RWPE2 (cell line): ENCODE data around the gene TLCD1.

Source experiments
- ATAC-seq: fragments of 200-7000 bp; cut with Tn5 transposase; 3 replicates; pipeline ENCODE4 v1.9.1; 2021; ENCODE audit warnings: low read depth
- DNase-seq: peaks from one replicate; pipeline ENCODE4 v3.0.0-alpha.2; 2020; ENCODE audit warnings: low spot score
- H3K27ac ChIP-seq: fragments of 450-650 bp; 2 replicates; pipeline ENCODE4 v1.5.1; 2017; ENCODE audit warnings: mild to moderate bottlenecking; ENCODE audit not compliant: poor library complexity, severe bottlenecking
- H3K27me3 ChIP-seq: fragments of 250-450 bp; sonication (Bioruptor Pico); 2 replicates; pipeline ENCODE4 v1.5.1; 2021; ENCODE audit warnings: mild to moderate bottlenecking, moderate library complexity; ENCODE audit not compliant: insufficient read depth, poor library complexity, severe bottlenecking
- H3K36me3 ChIP-seq: fragments of 250-450 bp; sonication (Bioruptor Pico); 2 replicates; pipeline ENCODE4 v1.5.1; 2020; ENCODE audit warnings: low read depth, mild to moderate bottlenecking, moderate library complexity
- H3K4me1 ChIP-seq: fragments of 250-450 bp; sonication (Bioruptor Pico); 2 replicates; pipeline ENCODE4 v1.5.1; 2021; ENCODE audit warnings: mild to moderate bottlenecking, moderate library complexity; ENCODE audit not compliant: insufficient read depth, poor library complexity, severe bottlenecking
- H3K4me3 ChIP-seq: fragments of 250-450 bp; sonication (Bioruptor Pico); 2 replicates; pipeline ENCODE4 v1.5.1; 2021; ENCODE audit warnings: mild to moderate bottlenecking, moderate library complexity; ENCODE audit not compliant: severe bottlenecking
- H3K9me3 ChIP-seq: fragments of 250-450 bp; sonication (Bioruptor Pico); 2 replicates; pipeline ENCODE4 v1.5.1; 2021; ENCODE audit warnings: mild to moderate bottlenecking, moderate library complexity; ENCODE audit not compliant: severe bottlenecking
- TF ChIP-seq, protein P1 (sequence below): fragments of 450-650 bp; IDR thresholded peaks from one replicate; pipeline ENCODE4 v1.5.1; 2017; ENCODE audit warnings: mild to moderate bottlenecking, moderate library complexity; ENCODE audit not compliant: poor library complexity, severe bottlenecking

Gene TLCD1

DNA sequence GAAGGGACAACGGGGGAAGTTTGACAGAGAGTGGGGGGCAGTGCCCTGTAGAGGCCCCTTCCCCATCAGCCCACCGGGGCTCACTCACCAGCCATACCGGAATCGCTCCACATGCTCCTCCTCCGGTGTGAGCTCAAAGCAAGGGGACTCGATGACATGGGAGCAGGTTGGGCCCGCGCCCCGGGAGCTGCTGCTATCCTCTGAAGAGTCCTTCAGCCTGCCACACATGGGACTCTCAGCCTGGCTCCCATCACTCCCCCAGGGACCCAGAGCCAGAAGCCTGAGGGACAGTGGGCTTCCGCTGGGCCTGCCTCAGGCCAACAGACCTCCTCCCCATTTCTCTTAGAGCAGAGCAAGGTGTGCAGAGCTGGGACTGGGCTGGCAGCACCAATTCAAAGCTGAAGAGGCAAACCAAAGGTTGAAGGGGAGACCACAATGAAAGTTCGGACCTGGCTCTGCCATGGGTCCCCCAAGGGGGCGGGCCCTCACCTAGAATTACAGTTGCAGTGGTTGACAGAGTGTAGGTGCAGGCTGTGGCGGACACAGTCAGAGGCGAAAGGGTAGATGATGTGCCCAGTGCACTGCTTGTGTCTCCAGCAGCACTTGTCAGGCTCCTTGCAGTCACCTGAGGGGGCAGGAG lies 21.7 kb downstream of the TLCD1 start:
- no peak for ATAC-seq
- Histone ChIP-seq H3K9me3 (no peaks in the 10 kb centered on the region), H3K36me3 (peaks cover 35% of the 10 kb centered on the region), H3K27me3 (no peaks in the 10 kb centered on the region), H3K4me3 (no peak overlapping the region), H3K27ac (no peak overlapping the region), H3K4me1 (no peaks in the 10 kb centered on the region)
- no peak for DNase-seq
- TF ChIP-seq, protein P1, sequence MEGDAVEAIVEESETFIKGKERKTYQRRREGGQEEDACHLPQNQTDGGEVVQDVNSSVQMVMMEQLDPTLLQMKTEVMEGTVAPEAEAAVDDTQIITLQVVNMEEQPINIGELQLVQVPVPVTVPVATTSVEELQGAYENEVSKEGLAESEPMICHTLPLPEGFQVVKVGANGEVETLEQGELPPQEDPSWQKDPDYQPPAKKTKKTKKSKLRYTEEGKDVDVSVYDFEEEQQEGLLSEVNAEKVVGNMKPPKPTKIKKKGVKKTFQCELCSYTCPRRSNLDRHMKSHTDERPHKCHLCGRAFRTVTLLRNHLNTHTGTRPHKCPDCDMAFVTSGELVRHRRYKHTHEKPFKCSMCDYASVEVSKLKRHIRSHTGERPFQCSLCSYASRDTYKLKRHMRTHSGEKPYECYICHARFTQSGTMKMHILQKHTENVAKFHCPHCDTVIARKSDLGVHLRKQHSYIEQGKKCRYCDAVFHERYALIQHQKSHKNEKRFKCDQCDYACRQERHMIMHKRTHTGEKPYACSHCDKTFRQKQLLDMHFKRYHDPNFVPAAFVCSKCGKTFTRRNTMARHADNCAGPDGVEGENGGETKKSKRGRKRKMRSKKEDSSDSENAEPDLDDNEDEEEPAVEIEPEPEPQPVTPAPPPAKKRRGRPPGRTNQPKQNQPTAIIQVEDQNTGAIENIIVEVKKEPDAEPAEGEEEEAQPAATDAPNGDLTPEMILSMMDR: no peak

DNA sequence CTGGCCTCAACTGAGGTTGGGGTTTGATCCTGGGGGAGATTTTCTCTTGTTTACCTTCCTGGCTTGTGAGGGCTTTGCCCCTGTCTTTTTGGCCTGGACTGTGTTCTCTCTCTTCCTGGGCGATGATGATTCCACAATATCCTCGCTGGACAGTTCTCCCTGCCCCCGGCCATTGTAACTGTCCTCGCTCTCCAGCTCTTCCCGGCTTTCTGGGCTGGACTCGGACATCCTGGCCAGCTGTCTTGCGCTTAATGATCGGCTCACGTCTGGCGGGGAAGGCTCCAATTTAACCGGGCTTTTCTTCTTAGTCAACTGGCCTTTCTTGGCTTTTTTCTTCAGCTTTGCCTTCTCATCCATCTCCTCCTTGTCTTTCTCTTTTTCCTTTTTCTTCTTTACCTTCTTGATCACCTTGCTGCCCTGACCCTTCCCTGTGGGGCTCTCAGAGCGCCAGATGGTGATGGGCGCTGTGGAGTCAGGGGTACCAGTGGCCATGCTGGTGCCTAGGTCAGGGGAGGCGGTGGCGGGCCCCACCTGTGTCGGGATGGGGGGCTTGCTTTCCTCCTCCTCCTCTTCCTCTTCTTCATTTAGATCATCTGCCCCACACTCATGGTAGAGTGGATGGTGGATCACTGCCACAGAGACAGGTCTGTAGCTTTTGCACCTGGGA lies 22.3 kb downstream of the TLCD1 start:
- DNase-seq (no peak), ATAC-seq (no peak)
- Histone ChIP-seq H3K9me3 (no peaks in the 10 kb centered on the region), H3K27ac (no peak overlapping the region), H3K4me1 (no peaks in the 10 kb centered on the region), H3K4me3 (no peak overlapping the region), H3K36me3 (peaks cover 41% of the 10 kb centered on the region), H3K27me3 (no peaks in the 10 kb centered on the region)
- TF ChIP-seq, protein P1: no peak

DNA sequence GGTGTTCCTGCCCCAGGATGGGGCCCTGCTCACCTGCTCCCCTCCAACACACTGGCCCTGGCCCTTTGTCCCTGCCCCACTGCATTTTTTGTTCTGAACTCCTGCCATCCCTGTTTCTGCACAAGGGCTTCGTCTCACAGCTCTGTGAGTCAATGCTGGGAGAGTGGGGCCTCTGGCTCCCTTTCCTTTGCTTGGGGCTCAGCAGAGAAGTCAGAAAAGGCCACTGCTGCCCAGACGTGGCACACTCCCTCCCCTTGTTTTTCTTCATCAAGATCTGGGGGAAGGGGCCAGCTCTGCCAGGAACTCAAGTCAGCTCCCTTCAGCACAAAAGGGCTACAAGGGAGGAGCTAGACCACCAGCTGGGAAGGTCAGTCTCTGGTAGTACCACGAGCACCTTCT lies 23.3 kb downstream of the TLCD1 start:
- DNase-seq: no peak
- H3K36me3 ChIP-seq: peaks cover 51% of the 10 kb centered on the region
- TF ChIP-seq, protein P1: no peak
- no peaks in the 10 kb centered on the region for H3K27me3 ChIP-seq
- no peaks in the 10 kb centered on the region for H3K9me3 ChIP-seq
- H3K27ac ChIP-seq: no peak overlapping the region
- no peaks in the 10 kb centered on the region for H3K4me1 ChIP-seq
- H3K4me3 ChIP-seq: no peak overlapping the region
- no peak for ATAC-seq

DNA sequence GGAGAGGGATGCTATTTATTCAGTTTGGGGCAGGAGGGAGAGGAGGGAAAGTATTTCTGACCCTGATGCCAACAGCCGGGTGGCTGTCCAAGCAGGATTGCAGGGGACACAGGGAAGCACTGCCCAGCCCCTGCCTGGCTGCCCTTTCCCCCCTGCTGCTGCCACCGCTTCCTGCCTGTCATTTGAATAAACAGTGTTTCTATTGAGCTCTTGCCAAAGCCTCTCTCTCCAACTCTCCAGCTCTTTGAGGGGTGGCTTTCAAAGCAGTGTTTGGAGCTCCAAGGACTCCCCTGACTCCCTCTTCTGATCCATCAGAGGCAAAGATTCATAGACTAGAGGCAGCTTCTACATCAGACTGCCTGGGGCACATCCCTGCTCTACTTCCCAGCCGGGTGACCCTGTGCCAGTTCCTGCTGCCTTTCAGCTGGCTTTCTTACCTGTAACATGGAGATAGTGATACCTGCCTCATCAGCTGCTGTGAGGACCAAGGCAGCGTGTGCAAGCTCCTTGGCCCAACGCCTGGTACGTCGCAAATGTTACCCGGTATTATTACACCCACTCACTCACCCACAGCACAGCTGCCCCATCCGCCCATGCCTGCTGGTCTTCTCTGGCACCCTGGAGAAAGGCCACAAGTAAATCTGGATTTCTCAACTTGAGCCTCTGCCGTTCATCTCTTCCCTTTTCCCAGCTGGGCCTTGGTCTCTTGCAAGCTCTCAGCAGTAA lies 23.8 kb downstream of the TLCD1 start:
- H3K27me3 ChIP-seq: no peaks in the 10 kb centered on the region
- no peak for ATAC-seq
- peaks cover 56% of the 10 kb centered on the region for H3K36me3 ChIP-seq
- no peak overlapping the region for H3K27ac ChIP-seq
- TF ChIP-seq, protein P1: no peak
- DNase-seq: no peak
- H3K9me3 ChIP-seq: no peaks in the 10 kb centered on the region
- H3K4me1 ChIP-seq: no peaks in the 10 kb centered on the region
- no peak overlapping the region for H3K4me3 ChIP-seq
